ENCODE measurements around the gene MMEL1.

- TF ChIP-seq CTCF (IDR thresholded peaks at IDR 0.05): no peak
- no peak for TF ChIP-seq POLR2A (IDR thresholded peaks at IDR 0.05)
These were observed 20.0 kb downstream of the MMEL1 start for GRCh38 chr1:2612591-2613365.

Measured in testis (tissue), 2 donors.